GM12878 (cell line): Measurements from ENCODE around the gene NOC4L. TPM values are rescaled to one million over a fixed set of nuclear protein-coding genes. Genes with fewer than 3 reads are reported as not detected.

Experiments
- ATAC-seq: fragments of 200-7000 bp; cut with Tn5 transposase; 3 replicates; pipeline ENCODE4 v1.9.1; 2020; ENCODE audit warnings: mild to moderate bottlenecking, moderate library complexity
- BruUV-seq: library from RNA; stranded (reverse); fragments of 400-500 nt; replicated peaks from 2 replicates; lab custom pipeline; 2021; lab: Mats Ljungman, UMichigan
- CTCF ChIA-PET: fragments of 300-600 bp; sonication (Branson Sonifier 250); formaldehyde crosslinking; extraction: SDS; loops from one replicate; lab custom pipeline; 2021; ENCODE audit warnings: inconsistent platforms; lab: Yijun Ruan, JAX
- POLR2A ChIA-PET: fragments of 350-600 bp; formaldehyde crosslinking; extraction: SDS; loops from one replicate; lab custom pipeline; 2021; ENCODE audit warnings: inconsistent platforms; lab: Charles Lee
- RAD21 ChIA-PET: fragments of 300-600 bp; sonication (Branson Sonifier 250); formaldehyde crosslinking; loops from one replicate; lab custom pipeline; 2023; ENCODE audit warnings: antibody characterized with exemption; ENCODE audit not compliant: unreplicated experiment; lab: Charles Lee
- SMC1A ChIA-PET: fragments of 300-600 bp; sonication (Branson Sonifier 250); formaldehyde crosslinking; loops from one replicate; lab custom pipeline; 2023; ENCODE audit not compliant: unreplicated experiment, uncharacterized antibody; lab: Charles Lee
- DNase-seq: peaks from one replicate; pipeline ENCODE4 v3.0.0-alpha.2; 2011; ENCODE audit warnings: low read depth, low spot score
- FAIRE-seq: peaks from 3 replicates; lab custom pipeline; 2011; peaks lifted over from hg19 to GRCh38; lab: Jason Lieb, UNC
- H2AFZ ChIP-seq: 2 replicates; pipeline ENCODE4 v1.6.0; 2011; ENCODE audit warnings: low read depth, low read length, control low read depth; ENCODE audit not compliant: control insufficient read depth
- H3K27ac ChIP-seq: 2 replicates; pipeline ENCODE4 v1.5.1; 2011; ENCODE audit warnings: control low read depth; ENCODE audit not compliant: control insufficient read depth, insufficient read depth
- H3K27me3 ChIP-seq, 2 experiments: replicated peaks in 1 of 2; 2 replicates each; pipeline versions ENCODE4 v1.6.0 to v1.6.1; 2011; ENCODE audit warnings: low read length in 1 of 2; ENCODE audit not compliant: control insufficient read depth in 2 of 2, insufficient read depth in 2 of 2
- H3K36me3 ChIP-seq, 2 experiments: 2 replicates each; pipeline ENCODE4 v1.5.1; 2011; ENCODE audit warnings: low read length in 1 of 2; ENCODE audit not compliant: control insufficient read depth in 2 of 2, insufficient read depth in 2 of 2
- H3K4me1 ChIP-seq: 2 replicates; pipeline ENCODE4 v1.6.1; 2011; ENCODE audit warnings: mild to moderate bottlenecking, low read length, moderate library complexity, mixed read lengths; ENCODE audit not compliant: control insufficient read depth, insufficient read depth
- H3K4me2 ChIP-seq: 2 replicates; pipeline ENCODE4 v1.6.0; 2011; ENCODE audit warnings: control low read depth; ENCODE audit not compliant: control insufficient read depth, insufficient read depth
- H3K4me3 ChIP-seq: fragments of 200-600 bp; sonication (generic); 2 replicates; pipeline ENCODE4 v1.5.1; 2016
- H3K79me2 ChIP-seq: 2 replicates; pipeline ENCODE4 v1.6.0; 2011; ENCODE audit warnings: low read length; ENCODE audit not compliant: control insufficient read depth, insufficient read depth
- H3K9ac ChIP-seq: 2 replicates; pipeline ENCODE4 v1.8.0; 2011; ENCODE audit warnings: low read length, control low read depth, mixed read lengths; ENCODE audit not compliant: control insufficient read depth, insufficient read depth
- H3K9me3 ChIP-seq: replicated peaks from 3 replicates; pipeline ENCODE4 v1.5.1; 2011; ENCODE audit warnings: mild to moderate bottlenecking, low read length; ENCODE audit not compliant: control insufficient read depth, insufficient read depth
- H4K20me1 ChIP-seq: 2 replicates; pipeline ENCODE4 v1.6.0; 2011; ENCODE audit not compliant: control insufficient read depth, insufficient read depth
- ASH2L ChIP-seq: fragments of 300-600, 200-600 bp; sonication (generic); IDR thresholded peaks from 2 replicates; pipeline ENCODE4 v1.6.1; 2017; ENCODE audit warnings: low read depth, mild to moderate bottlenecking, borderline replicate concordance
- BHLHE40 ChIP-seq, 2 experiments: fragments of 450-650 bp in 1 of 2; IDR thresholded peaks; 2 replicates each; pipeline ENCODE4 v1.6.1; 2011 to 2017; ENCODE audit warnings: low read depth in 2 of 2, borderline replicate concordance in 1 of 2, improper control_type of control experiment in 1 of 2, low read length in 1 of 2, mild to moderate bottlenecking in 1 of 2
- CBX5 ChIP-seq: sonication (generic); IDR thresholded peaks from 2 replicates; pipeline ENCODE4 v1.6.1; 2016; ENCODE audit warnings: low read depth, moderate library complexity, mild to moderate bottlenecking, inconsistent platforms
- FOS ChIP-seq: IDR thresholded peaks from 3 replicates; pipeline ENCODE4 v1.6.1; 2011; ENCODE audit warnings: borderline replicate concordance; ENCODE audit not compliant: insufficient read length; ENCODE audit errors: extremely low read depth
- MAX ChIP-seq: IDR thresholded peaks from 2 replicates; pipeline ENCODE4 v1.6.1; 2012; ENCODE audit warnings: low read depth, low read length, improper control_type of control experiment
- NBN ChIP-seq: fragments of 450-650 bp; IDR thresholded peaks from 2 replicates; pipeline ENCODE4 v1.6.1; 2016
- ZNF384 ChIP-seq: IDR thresholded peaks from 2 replicates; pipeline ENCODE4 v1.6.1; 2012; ENCODE audit warnings: low read depth, mild to moderate bottlenecking, low read length, improper control_type of control experiment, borderline replicate concordance
- WGBS: methylation state at CpG from one replicate; pipeline ENCODE4 v1.1.6; 2016; ENCODE audit warnings: low lambda C conversion rate; ENCODE audit not compliant: insufficient replicate concordance, insufficient coverage; ENCODE audit errors: missing lambda C conversion rate; 5-methylcytosine and 5-hydroxymethylcytosine counted together
- in situ Hi-C: fragments of 300-500 bp; cut with MboI; formaldehyde crosslinking; loops from 9 replicates; pipeline ENCODE4 v1.14.3; 2018; ENCODE audit warnings: mixed read lengths
- intact Hi-C: fragments of 100-400 bp; cut with micrococcal nuclease; formaldehyde crosslinking; loops from one replicate; pipeline ENCODE4 v1.14.2; 2022; ENCODE audit not compliant: unreplicated experiment
- polyA plus RNA-seq, 11 experiments: library from polyadenylated mRNA; depleted of rRNA in 4 of 11; unstranded in 6 of 11; stranded (reverse) in 5 of 11; fragments of >200 nt; fragmentation: Nextera tagmentation in 4 of 11; fragmentation: Illumina TruSeq in 1 of 11; extraction: Ambion mirVana in 4 of 11; extraction: Trizol in 1 of 11; gene quantifications; 1 replicate in 1 of 11; 2 replicates in 10 of 11; pipeline versions ENCODE4 v1.2.1 to v1.2.3, GENCODE V29; 2011 to 2016; ENCODE audit warnings: inconsistent platforms in 2 of 11, missing spikeins in 2 of 11, low read depth in 1 of 11
- total RNA-seq, 4 experiments: library from RNA; depleted of rRNA in 3 of 4; stranded (reverse); fragments of >200 nt in 3 of 4; fragmentation: Illumina TruSeq in 1 of 4; extraction: Trizol in 1 of 4; gene quantifications; 2 replicates each; pipeline versions ENCODE4 v1.2.1 to v1.2.3, GENCODE V29; 2013 to 2021
- TF ChIP-seq, protein P1 (sequence below): fragments of 450-650 bp; formaldehyde crosslinking; IDR thresholded peaks from 2 replicates; pipeline ENCODE4 v1.4.0; 2022; ENCODE audit warnings: mild to moderate bottlenecking, moderate library complexity

NOC4L gene
- total and polyA plus RNA-seq, 10 of the 15 experiments (the other 5 are each of a cell fraction or from before 2014, with no cell fraction given) = 0.72 to 68.2 (median 15.2) TPM

GRCh38 chr12:132160016-132160415 is 15.8 kb downstream of the NOC4L start:
- ChIA-PET POLR2A (no interaction called here), SMC1A (no interaction called here), CTCF (no interaction called here), RAD21 (no interaction called here)
- H3K9me3 ChIP-seq = peaks cover 8% of the 10 kb centered on the region
- H3K4me3 ChIP-seq = no peak overlapping the region
- peaks cover 3 to 7% of the 10 kb centered on the region in 2 experiments for H3K36me3 ChIP-seq
- in situ Hi-C loops = no loop called here
- BruUV-seq = no TSS peak
- H3K79me2 ChIP-seq = no peaks in the 10 kb centered on the region
- ATAC-seq (no peak), FAIRE-seq (no peak), DNase-seq (no peak)
- H3K4me2 ChIP-seq = no peak overlapping the region
- H3K9ac ChIP-seq = no peak overlapping the region
- no peaks in the 10 kb centered on the region for H3K27me3 ChIP-seq
- no peak overlapping the region for H3K27ac ChIP-seq
- TF ChIP-seq FOS (no peak), BHLHE40 (IDR thresholded peaks at IDR 0.05; ENCODE audit: borderline replicate concordance in 1 of 2, low read depth in 2 of 2, low read length in 1 of 2) (no peak), MAX (no peak), ASH2L (no peak), NBN (no peak), ZNF384 (no peak), CBX5 (no peak)
- TF ChIP-seq, protein P1, sequence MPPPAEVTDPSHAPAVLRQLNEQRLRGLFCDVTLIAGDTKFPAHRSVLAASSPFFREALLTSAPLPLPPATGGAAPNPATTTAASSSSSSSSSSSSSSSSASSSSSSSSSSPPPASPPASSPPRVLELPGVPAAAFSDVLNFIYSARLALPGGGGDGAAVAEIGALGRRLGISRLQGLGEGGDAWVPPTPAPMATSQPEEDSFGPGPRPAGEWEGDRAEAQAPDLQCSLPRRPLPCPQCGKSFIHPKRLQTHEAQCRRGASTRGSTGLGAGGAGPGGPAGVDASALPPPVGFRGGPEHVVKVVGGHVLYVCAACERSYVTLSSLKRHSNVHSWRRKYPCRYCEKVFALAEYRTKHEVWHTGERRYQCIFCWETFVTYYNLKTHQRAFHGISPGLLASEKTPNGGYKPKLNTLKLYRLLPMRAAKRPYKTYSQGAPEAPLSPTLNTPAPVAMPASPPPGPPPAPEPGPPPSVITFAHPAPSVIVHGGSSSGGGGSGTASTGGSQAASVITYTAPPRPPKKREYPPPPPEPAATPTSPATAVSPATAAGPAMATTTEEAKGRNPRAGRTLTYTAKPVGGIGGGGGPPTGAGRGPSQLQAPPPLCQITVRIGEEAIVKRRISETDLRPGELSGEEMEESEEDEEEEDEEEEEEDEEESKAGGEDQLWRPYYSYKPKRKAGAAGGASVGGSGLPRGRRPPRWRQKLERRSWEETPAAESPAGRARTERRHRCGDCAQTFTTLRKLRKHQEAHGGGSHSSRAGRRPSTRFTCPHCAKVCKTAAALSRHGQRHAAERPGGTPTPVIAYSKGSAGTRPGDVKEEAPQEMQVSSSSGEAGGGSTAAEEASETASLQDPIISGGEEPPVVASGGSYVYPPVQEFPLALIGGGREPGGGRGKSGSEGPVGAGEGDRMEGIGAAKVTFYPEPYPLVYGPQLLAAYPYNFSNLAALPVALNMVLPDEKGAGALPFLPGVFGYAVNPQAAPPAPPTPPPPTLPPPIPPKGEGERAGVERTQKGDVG (CRISPR knock-in tag) = no peak
- no peaks in the 10 kb centered on the region for H4K20me1 ChIP-seq
- WGBS = 90% methylated on average over 16 of the region's 16 CpGs
- no peaks in the 10 kb centered on the region for H3K4me1 ChIP-seq
- no peak overlapping the region for H2AFZ ChIP-seq
- intact Hi-C loops = no loop called here
